Measurements from ENCODE around the gene CCDC184.

DNA sequence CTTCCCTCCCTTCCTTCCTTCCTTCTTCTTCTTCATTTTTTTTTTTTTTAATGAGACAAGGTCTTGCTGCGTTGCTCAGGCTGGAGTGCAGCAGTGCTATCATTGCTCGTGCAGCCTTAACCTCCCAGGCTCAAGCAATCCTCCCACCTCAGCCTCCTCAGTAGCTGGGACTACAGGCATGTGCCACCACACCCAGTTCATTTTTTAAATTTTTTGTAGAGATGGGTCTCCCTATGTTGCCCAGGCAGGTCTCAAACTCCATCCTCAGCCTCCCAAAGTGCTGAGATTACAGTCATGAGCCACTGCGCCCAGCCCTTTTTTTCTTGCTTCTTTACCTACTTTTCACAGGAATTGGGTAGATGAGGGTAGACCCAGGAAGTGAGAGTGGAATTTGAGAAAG is 18.1 kb downstream of the CCDC184 start:
- TF ChIP-seq PPARA (CRISPR knock-in tag; IDR thresholded peaks at IDR 0.05; ENCODE audit: borderline replicate concordance) (no peak), ARNTL (CRISPR knock-in tag; IDR thresholded peaks at IDR 0.05; ENCODE audit: borderline replicate concordance, low read depth) (no peak), ISL1 (CRISPR knock-in tag; IDR thresholded peaks at IDR 0.05) (no peak)
- TF ChIP-seq, protein P1, sequence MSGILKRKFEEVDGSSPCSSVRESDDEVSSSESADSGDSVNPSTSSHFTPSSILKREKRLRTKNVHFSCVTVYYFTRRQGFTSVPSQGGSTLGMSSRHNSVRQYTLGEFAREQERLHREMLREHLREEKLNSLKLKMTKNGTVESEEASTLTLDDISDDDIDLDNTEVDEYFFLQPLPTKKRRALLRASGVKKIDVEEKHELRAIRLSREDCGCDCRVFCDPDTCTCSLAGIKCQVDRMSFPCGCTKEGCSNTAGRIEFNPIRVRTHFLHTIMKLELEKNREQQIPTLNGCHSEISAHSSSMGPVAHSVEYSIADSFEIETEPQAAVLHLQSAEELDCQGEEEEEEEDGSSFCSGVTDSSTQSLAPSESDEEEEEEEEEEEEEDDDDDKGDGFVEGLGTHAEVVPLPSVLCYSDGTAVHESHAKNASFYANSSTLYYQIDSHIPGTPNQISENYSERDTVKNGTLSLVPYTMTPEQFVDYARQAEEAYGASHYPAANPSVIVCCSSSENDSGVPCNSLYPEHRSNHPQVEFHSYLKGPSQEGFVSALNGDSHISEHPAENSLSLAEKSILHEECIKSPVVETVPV (CRISPR knock-in tag; IDR thresholded peaks at IDR 0.05): no peak

All from SK-N-SH treated with all-trans-retinoic acid at 6 μM for 48 hours (cell line).